GM12878 (cell line): ENCODE data around the gene HOXD10. TPM values are rescaled to one million over a fixed set of nuclear protein-coding genes. Genes with fewer than 3 reads are reported as not detected.

Experiments
- ATAC-seq: fragments of 200-7000 bp; cut with Tn5 transposase; 3 replicates; pipeline ENCODE4 v1.9.1; 2020; ENCODE audit warnings: mild to moderate bottlenecking, moderate library complexity
- BruUV-seq: library from RNA; stranded (reverse); fragments of 400-500 nt; replicated peaks from 2 replicates; lab custom pipeline; 2021; lab: Mats Ljungman, UMichigan
- CTCF ChIA-PET: fragments of 300-600 bp; sonication (Branson Sonifier 250); formaldehyde crosslinking; extraction: SDS; loops from one replicate; lab custom pipeline; 2021; ENCODE audit warnings: inconsistent platforms; lab: Yijun Ruan, JAX
- POLR2A ChIA-PET: fragments of 350-600 bp; formaldehyde crosslinking; extraction: SDS; loops from one replicate; lab custom pipeline; 2021; ENCODE audit warnings: inconsistent platforms; lab: Charles Lee
- RAD21 ChIA-PET: fragments of 300-600 bp; sonication (Branson Sonifier 250); formaldehyde crosslinking; loops from one replicate; lab custom pipeline; 2023; ENCODE audit warnings: antibody characterized with exemption; ENCODE audit not compliant: unreplicated experiment; lab: Charles Lee
- SMC1A ChIA-PET: fragments of 300-600 bp; sonication (Branson Sonifier 250); formaldehyde crosslinking; loops from one replicate; lab custom pipeline; 2023; ENCODE audit not compliant: unreplicated experiment, uncharacterized antibody; lab: Charles Lee
- DNase-seq: peaks from one replicate; pipeline ENCODE4 v3.0.0-alpha.2; 2011; ENCODE audit warnings: low read depth, low spot score
- FAIRE-seq: peaks from 3 replicates; lab custom pipeline; 2011; peaks lifted over from hg19 to GRCh38; lab: Jason Lieb, UNC
- H2AFZ ChIP-seq: 2 replicates; pipeline ENCODE4 v1.6.0; 2011; ENCODE audit warnings: low read depth, low read length, control low read depth; ENCODE audit not compliant: control insufficient read depth
- H3K27ac ChIP-seq: 2 replicates; pipeline ENCODE4 v1.5.1; 2011; ENCODE audit warnings: control low read depth; ENCODE audit not compliant: control insufficient read depth, insufficient read depth
- H3K27me3 ChIP-seq, 2 experiments: replicated peaks in 1 of 2; 2 replicates each; pipeline versions ENCODE4 v1.6.0 to v1.6.1; 2011; ENCODE audit warnings: low read length in 1 of 2; ENCODE audit not compliant: control insufficient read depth in 2 of 2, insufficient read depth in 2 of 2
- H3K36me3 ChIP-seq, 2 experiments: 2 replicates each; pipeline ENCODE4 v1.5.1; 2011; ENCODE audit warnings: low read length in 1 of 2; ENCODE audit not compliant: control insufficient read depth in 2 of 2, insufficient read depth in 2 of 2
- H3K4me1 ChIP-seq: 2 replicates; pipeline ENCODE4 v1.6.1; 2011; ENCODE audit warnings: mild to moderate bottlenecking, low read length, moderate library complexity, mixed read lengths; ENCODE audit not compliant: control insufficient read depth, insufficient read depth
- H3K4me2 ChIP-seq: 2 replicates; pipeline ENCODE4 v1.6.0; 2011; ENCODE audit warnings: control low read depth; ENCODE audit not compliant: control insufficient read depth, insufficient read depth
- H3K4me3 ChIP-seq: fragments of 200-600 bp; sonication (generic); 2 replicates; pipeline ENCODE4 v1.5.1; 2016
- H3K79me2 ChIP-seq: 2 replicates; pipeline ENCODE4 v1.6.0; 2011; ENCODE audit warnings: low read length; ENCODE audit not compliant: control insufficient read depth, insufficient read depth
- H3K9ac ChIP-seq: 2 replicates; pipeline ENCODE4 v1.8.0; 2011; ENCODE audit warnings: low read length, control low read depth, mixed read lengths; ENCODE audit not compliant: control insufficient read depth, insufficient read depth
- H3K9me3 ChIP-seq: replicated peaks from 3 replicates; pipeline ENCODE4 v1.5.1; 2011; ENCODE audit warnings: mild to moderate bottlenecking, low read length; ENCODE audit not compliant: control insufficient read depth, insufficient read depth
- H4K20me1 ChIP-seq: 2 replicates; pipeline ENCODE4 v1.6.0; 2011; ENCODE audit not compliant: control insufficient read depth, insufficient read depth
- ASH2L ChIP-seq: fragments of 300-600, 200-600 bp; sonication (generic); IDR thresholded peaks from 2 replicates; pipeline ENCODE4 v1.6.1; 2017; ENCODE audit warnings: low read depth, mild to moderate bottlenecking, borderline replicate concordance
- BCL11A ChIP-seq: IDR thresholded peaks from 2 replicates; pipeline ENCODE4 v1.6.1; 2011; ENCODE audit warnings: low read depth, low read length
- GATAD2B ChIP-seq: fragments of 450-650 bp; conservative IDR thresholded peaks from 2 replicates; pipeline ENCODE4 v1.6.1; 2017; ENCODE audit warnings: low read depth, mild to moderate bottlenecking, moderate library complexity
- HDAC6 ChIP-seq: fragments of 200-600 bp; sonication (generic); IDR thresholded peaks from one replicate; pipeline ENCODE4 v1.8.0; 2017; ENCODE audit warnings: antibody characterized with exemption; ENCODE audit not compliant: unreplicated experiment
- IKZF1 ChIP-seq: fragments of 450-650 bp; conservative IDR thresholded peaks from 2 replicates; pipeline ENCODE4 v1.6.1; 2017; ENCODE audit warnings: antibody characterized with exemption, mild to moderate bottlenecking
- MAX ChIP-seq: IDR thresholded peaks from 2 replicates; pipeline ENCODE4 v1.6.1; 2012; ENCODE audit warnings: low read depth, low read length, improper control_type of control experiment
- PBX3 ChIP-seq: IDR thresholded peaks from 2 replicates; pipeline ENCODE4 v1.6.1; 2011; ENCODE audit warnings: mild to moderate bottlenecking, low read depth, low read length, moderate library complexity; ENCODE audit not compliant: insufficient replicate concordance
- SKIL ChIP-seq: fragments of 450-650 bp; IDR thresholded peaks from 2 replicates; pipeline ENCODE4 v1.6.1; 2017; ENCODE audit warnings: mild to moderate bottlenecking, low read depth, inconsistent platforms; ENCODE audit not compliant: poor library complexity, severe bottlenecking
- ZNF274 ChIP-seq: IDR thresholded peaks from one replicate; pipeline ENCODE4 v1.8.0; 2011; ENCODE audit not compliant: insufficient read length, insufficient read depth
- WGBS: methylation state at CpG from one replicate; pipeline ENCODE4 v1.1.6; 2016; ENCODE audit warnings: low lambda C conversion rate; ENCODE audit not compliant: insufficient replicate concordance, insufficient coverage; ENCODE audit errors: missing lambda C conversion rate; 5-methylcytosine and 5-hydroxymethylcytosine counted together
- in situ Hi-C: fragments of 300-500 bp; cut with MboI; formaldehyde crosslinking; loops from 9 replicates; pipeline ENCODE4 v1.14.3; 2018; ENCODE audit warnings: mixed read lengths
- intact Hi-C: fragments of 100-400 bp; cut with micrococcal nuclease; formaldehyde crosslinking; loops from one replicate; pipeline ENCODE4 v1.14.2; 2022; ENCODE audit not compliant: unreplicated experiment
- polyA plus RNA-seq, 11 experiments: library from polyadenylated mRNA; depleted of rRNA in 4 of 11; unstranded in 6 of 11; stranded (reverse) in 5 of 11; fragments of >200 nt; fragmentation: Nextera tagmentation in 4 of 11; fragmentation: Illumina TruSeq in 1 of 11; extraction: Ambion mirVana in 4 of 11; extraction: Trizol in 1 of 11; gene quantifications; 1 replicate in 1 of 11; 2 replicates in 10 of 11; pipeline versions ENCODE4 v1.2.1 to v1.2.3, GENCODE V29; 2011 to 2016; ENCODE audit warnings: inconsistent platforms in 2 of 11, missing spikeins in 2 of 11, low read depth in 1 of 11
- total RNA-seq, 4 experiments: library from RNA; depleted of rRNA in 3 of 4; stranded (reverse); fragments of >200 nt in 3 of 4; fragmentation: Illumina TruSeq in 1 of 4; extraction: Trizol in 1 of 4; gene quantifications; 2 replicates each; pipeline versions ENCODE4 v1.2.1 to v1.2.3, GENCODE V29; 2013 to 2021
- TF ChIP-seq, protein P1 (sequence below): fragments of 450-650 bp; IDR thresholded peaks from 2 replicates; pipeline ENCODE4 v1.6.1; 2017; ENCODE audit warnings: mild to moderate bottlenecking
- TF ChIP-seq, protein P2 (sequence below): IDR thresholded peaks from 2 replicates; pipeline ENCODE4 v1.6.1; 2011; ENCODE audit warnings: borderline replicate concordance, low read depth, mild to moderate bottlenecking, moderate library complexity, low read length; ENCODE audit not compliant: insufficient read depth, poor library complexity, severe bottlenecking

The HOXD10 gene
- total and polyA plus RNA-seq, 10 of the 15 experiments (the other 5 are each of a cell fraction or from before 2014, with no cell fraction given), result not detected

DNA sequence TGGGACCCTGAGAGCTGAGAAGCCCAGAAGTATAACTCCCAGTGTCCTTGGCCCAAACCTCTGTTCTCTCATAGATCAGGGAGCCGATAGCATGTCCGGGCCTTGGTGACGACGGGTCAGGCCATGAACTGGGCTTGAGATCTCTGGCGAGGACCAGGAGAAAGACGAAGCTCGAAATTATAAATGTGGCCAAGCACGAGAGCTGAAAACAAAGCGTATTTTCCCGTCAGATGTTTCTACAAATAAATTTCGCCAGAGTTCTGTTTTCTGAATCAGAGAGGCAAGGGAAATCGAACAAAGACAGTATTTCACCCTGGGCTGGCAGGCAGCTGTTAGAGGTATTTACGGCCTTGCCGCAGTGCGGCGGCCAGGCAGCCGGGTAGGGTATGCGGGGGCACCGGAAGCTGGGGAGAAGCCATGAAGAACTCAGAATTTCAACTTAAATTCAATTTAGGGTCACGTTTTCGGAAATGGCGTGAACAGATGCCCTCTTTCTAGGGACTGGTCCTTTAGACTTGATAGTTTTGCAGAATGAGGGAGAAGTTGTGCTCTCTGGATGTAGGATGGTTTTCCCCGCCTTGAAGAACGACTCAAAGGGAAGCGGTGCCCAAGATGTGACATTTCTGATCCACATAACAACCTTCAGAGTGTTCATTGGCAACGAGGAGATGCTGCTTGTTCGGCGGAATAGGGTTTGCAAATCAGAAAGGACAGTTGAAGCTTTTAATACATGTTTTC, 22.5 kb downstream of the HOXD10 start (continued):
- TF ChIP-seq GATAD2B (no peak), HDAC6 (no peak)

- ChIA-PET CTCF (interaction anchor here (0.6 to 8.6 kb wide), 41 partner anchors 8 to 1415 kb away, joined by 3 to 157 read pairs (median 5); no protein-coding TSS in a partner anchor), RAD21 (interaction anchor here (0.6 to 5.9 kb wide), 27 partner anchors 11 to 1009 kb away, joined by 3 to 103 read pairs (median 5); no protein-coding TSS in a partner anchor), POLR2A (interaction anchor here (0.6 kb wide), 1 partner anchor 512 kb away, joined by 4 read pairs; no protein-coding TSS in a partner anchor), SMC1A (interaction anchor here (0.6 to 5.3 kb wide), 21 partner anchors 9 to 1018 kb away, joined by 3 to 58 read pairs (median 3); no protein-coding TSS in a partner anchor)
- H3K4me1 ChIP-seq, result no peaks in the 10 kb centered on the region
- FAIRE-seq, result no peak
- peaks cover under 1 to 11% of the 10 kb centered on the region in 2 experiments for H3K27me3 ChIP-seq
- 58% methylated on average over 35 of the region's 41 CpGs for WGBS
- ATAC-seq, result no peak
- peak overlapping the region; percentile 73 for H3K4me2 ChIP-seq
- H3K9ac ChIP-seq, result no peak overlapping the region
- no peak overlapping the region for H3K27ac ChIP-seq
- H3K79me2 ChIP-seq, result no peaks in the 10 kb centered on the region
- H3K36me3 ChIP-seq, result no peaks in the 10 kb centered on the region
- H3K9me3 ChIP-seq, result no peaks in the 10 kb centered on the region; the same call in 2 of the 3 replicates
- H3K4me3 ChIP-seq, result peak overlapping the region; percentile 37; the same call in 1 of the 2 replicates
- H2AFZ ChIP-seq, result peak overlapping the region; percentile 74
- no TSS peak for BruUV-seq
- intact Hi-C loops (loop anchor here (1.0 to 5.0 kb wide), 6 partner anchors 242 to 1007 kb away; no protein-coding TSS in a partner anchor), in situ Hi-C loops (loop anchor here (5.0 to 25.0 kb wide), 3 partner anchors 317 to 1197 kb away; no protein-coding TSS in a partner anchor)
- no peak for DNase-seq
- no peaks in the 10 kb centered on the region for H4K20me1 ChIP-seq
- no peak for TF ChIP-seq PBX3
- TF ChIP-seq ZNF274, result no peak
- no peak for TF ChIP-seq BCL11A
- no peak for TF ChIP-seq IKZF1
- TF ChIP-seq SKIL, result no peak
- TF ChIP-seq, protein P1, sequence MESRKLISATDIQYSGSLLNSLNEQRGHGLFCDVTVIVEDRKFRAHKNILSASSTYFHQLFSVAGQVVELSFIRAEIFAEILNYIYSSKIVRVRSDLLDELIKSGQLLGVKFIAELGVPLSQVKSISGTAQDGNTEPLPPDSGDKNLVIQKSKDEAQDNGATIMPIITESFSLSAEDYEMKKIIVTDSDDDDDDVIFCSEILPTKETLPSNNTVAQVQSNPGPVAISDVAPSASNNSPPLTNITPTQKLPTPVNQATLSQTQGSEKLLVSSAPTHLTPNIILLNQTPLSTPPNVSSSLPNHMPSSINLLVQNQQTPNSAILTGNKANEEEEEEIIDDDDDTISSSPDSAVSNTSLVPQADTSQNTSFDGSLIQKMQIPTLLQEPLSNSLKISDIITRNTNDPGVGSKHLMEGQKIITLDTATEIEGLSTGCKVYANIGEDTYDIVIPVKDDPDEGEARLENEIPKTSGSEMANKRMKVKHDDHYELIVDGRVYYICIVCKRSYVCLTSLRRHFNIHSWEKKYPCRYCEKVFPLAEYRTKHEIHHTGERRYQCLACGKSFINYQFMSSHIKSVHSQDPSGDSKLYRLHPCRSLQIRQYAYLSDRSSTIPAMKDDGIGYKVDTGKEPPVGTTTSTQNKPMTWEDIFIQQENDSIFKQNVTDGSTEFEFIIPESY, result no peak
- TF ChIP-seq, protein P2, sequence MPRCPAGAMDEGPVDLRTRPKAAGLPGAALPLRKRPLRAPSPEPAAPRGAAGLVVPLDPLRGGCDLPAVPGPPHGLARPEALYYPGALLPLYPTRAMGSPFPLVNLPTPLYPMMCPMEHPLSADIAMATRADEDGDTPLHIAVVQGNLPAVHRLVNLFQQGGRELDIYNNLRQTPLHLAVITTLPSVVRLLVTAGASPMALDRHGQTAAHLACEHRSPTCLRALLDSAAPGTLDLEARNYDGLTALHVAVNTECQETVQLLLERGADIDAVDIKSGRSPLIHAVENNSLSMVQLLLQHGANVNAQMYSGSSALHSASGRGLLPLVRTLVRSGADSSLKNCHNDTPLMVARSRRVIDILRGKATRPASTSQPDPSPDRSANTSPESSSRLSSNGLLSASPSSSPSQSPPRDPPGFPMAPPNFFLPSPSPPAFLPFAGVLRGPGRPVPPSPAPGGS, result no peak
- TF ChIP-seq ASH2L, result no peak
- TF ChIP-seq MAX, result no peak
Measured at GRCh38 chr2:176139661-176140512, 23.3 kb downstream of the HOXD10 start.
